Right hindlimb (tissue), 1 donor: ENCODE results near the gene NCK2.

Experiments
- DNase-seq: peaks from one replicate; pipeline ENCODE4 v3.0.0-alpha.2; 2018

The NCK2 gene

DNA sequence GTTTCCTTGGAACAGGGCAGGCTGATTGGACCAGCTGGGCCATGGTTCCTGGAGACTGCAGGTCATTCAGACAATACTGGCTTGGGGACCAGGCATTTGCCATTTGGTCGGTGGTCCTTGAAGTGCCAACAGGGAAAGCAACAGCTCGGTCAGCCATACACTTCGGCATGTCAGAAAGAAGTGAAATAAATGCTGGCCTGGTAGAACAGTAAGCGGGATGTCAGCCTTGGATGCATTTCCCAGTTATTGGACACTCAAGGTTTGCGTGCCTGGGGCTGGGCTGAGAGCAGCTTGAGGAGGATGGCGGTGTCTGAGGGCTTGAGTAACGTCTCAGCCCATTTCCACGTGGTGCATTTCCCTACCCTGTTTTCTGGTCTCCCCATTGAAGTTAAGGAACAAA is 75.4 kb downstream of the NCK2 start:
- no peak for DNase-seq

GRCh38 chr2:105820691-105821090 is 76.0 kb downstream of the NCK2 start:
- no peak for DNase-seq

DNA sequence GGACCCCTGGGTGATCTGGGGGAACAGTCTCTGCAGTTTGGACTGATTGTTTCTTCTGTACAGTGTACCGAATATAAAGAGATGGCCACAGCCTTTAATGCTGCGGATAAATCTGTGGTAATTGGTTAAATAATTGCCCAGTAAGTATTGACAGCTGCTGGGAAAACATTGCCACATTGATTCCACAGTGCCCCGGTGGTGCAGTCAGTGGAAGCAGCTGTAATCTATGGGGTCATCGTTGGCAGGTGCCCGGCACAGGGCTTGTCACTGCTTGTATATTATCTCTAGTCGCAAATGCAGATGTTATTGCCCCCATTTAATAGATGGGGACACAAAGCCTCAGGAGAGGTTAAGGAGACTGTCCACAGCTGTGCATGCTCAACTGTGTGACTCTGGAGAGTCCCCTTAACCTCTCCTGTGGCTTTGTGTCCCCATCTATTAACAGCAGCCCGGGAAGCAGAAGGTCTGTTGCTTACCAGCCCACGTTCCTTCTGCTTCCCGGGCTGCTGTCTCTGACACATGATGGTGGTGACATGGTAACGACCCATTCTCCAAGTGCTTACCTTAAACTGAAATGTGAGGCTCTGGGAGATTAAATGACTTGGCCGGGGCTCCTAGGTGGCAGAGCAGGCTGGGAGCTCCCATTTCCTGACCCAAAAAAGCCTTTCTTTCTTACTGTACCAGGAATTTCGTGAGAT is 76.9 kb downstream of the NCK2 start:
- no peak for DNase-seq

GRCh38 chr2:105822186-105822585 is 77.5 kb downstream of the NCK2 start:
- DNase-seq = no peak

DNA sequence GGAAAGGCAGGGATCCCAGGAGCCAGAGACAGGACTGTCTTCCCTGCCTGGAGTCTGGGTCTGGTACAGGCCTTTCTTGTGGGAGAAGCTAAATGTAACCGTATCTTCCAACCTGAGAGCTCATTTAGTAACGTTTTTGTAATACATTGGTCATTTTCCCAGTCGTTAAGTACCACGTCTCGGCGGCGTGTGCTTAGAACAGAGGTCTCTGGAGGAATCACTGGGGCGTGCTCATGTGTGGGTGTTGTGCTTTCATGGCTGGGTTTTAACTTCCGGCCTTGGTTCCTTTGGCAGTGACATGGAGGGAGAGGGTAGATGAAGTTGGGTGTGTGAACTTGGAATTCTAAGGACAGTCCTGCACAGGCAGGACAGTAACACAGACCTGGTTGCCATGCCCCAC is 79.7 kb downstream of the NCK2 start:
- no peak for DNase-seq

DNA sequence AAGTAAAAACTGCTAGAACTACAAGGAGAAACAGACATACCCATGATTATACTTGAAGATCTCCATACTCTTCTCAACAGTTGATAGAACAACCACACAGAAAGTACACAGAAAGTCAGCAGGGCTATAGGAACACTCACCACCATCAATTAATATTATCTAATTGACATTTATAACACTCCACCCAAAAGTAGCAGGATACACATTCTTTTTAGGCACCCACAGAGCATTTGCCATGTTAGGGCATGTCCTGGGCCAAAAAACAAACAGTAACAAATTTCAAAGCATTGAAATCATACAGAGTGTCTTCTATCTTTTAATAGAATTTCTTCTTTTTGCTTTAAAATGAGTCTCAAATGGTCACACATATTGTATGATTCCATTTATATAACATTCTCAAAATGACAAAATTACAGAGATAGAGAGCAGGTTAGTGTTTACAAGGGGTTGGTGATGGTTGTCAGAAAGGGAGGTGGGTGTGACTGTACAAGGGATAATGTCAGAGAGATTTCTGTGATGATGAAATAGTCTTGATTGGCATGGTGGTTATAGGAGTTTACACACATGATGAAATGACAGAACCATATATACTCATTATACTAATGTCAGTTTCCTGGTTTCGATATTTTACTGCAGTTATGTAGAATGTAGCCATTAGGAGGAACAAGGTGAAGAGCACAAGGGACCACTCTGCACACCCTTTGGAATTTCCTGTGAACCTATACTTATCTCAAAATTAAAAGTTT is 82.8 kb downstream of the NCK2 start:
- no peak for DNase-seq

DNA sequence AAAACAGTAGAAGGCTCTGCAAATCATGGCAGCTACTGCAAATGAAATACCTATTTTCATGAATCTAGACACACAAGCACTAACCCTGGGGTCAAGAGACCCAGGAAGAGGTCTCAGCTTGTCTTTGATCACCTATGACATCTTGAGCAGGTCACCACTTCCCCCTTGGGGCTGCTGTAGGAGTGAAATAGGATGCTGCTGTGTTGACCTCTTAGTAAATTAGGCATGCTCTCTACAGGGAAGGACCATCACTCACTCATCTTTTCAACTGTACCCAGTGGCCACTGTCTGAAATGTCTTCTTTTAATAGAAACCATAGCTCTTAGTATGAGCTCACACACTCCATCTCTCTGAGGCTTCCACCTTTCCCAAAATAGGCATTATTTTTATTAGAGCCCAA is 83.8 kb downstream of the NCK2 start:
- no peak for DNase-seq

GRCh38 chr2:105834931-105835330 is 90.2 kb downstream of the NCK2 start:
- DNase-seq = no peak

- DNase-seq = no peak
These were observed 91.6 kb downstream of the NCK2 start for GRCh38 chr2:105836341-105836740.

GRCh38 chr2:105836840-105837692 is 92.4 kb downstream of the NCK2 start:
- DNase-seq = no peak

- no peak for DNase-seq
These were observed 95.1 kb downstream of the NCK2 start for GRCh38 chr2:105839793-105840192.

- no peak for DNase-seq
These were observed 96.2 kb downstream of the NCK2 start for GRCh38 chr2:105840933-105841332.

GRCh38 chr2:105841551-105841950 is 96.8 kb downstream of the NCK2 start:
- DNase-seq = no peak

DNA sequence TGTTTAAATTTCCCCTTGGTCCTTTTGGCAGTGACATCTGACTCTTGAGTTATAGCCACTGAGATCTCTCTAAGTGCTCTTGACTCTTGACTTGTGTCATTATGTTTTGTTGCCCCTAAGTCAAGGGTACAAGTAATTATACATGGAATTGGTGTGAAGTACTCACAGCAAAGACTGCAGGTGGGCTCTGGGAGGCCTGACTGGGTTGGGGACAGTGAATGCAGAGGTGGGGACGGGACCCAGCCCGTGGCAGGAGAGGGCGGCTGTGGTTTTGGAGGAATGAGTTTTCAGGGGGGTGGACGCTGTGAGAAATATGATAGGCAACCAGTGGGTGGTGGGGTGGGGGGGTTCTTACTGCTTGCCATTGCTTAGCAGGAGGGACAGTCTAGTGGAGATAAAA is 97.8 kb downstream of the NCK2 start:
- DNase-seq = no peak

- no peak for DNase-seq
These were observed 99.0 kb downstream of the NCK2 start for GRCh38 chr2:105843476-105844374.

- DNase-seq = no peak
These were observed 101.3 kb downstream of the NCK2 start for GRCh38 chr2:105845976-105846375.

DNA sequence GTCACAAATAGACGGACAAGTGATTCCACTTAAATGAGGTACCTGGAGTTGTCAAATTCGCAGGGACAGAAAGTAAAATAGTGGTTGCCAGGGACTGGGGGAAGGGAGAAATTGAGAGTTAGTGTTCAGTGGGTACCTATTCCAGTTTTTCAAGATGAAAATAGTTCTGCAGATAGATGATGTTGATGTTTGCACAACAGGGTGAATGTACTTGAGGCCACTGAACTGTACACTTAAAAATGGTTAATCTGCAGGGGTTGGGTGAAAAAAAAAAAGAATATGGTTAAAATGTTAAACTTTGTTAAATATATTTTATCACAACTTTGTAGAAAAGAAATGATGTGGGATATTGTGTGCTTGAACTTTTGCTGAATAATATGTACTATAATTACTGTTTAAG is 102.3 kb downstream of the NCK2 start:
- DNase-seq = no peak

GRCh38 chr2:105848367-105848766 is 103.7 kb downstream of the NCK2 start:
- DNase-seq = no peak

DNA sequence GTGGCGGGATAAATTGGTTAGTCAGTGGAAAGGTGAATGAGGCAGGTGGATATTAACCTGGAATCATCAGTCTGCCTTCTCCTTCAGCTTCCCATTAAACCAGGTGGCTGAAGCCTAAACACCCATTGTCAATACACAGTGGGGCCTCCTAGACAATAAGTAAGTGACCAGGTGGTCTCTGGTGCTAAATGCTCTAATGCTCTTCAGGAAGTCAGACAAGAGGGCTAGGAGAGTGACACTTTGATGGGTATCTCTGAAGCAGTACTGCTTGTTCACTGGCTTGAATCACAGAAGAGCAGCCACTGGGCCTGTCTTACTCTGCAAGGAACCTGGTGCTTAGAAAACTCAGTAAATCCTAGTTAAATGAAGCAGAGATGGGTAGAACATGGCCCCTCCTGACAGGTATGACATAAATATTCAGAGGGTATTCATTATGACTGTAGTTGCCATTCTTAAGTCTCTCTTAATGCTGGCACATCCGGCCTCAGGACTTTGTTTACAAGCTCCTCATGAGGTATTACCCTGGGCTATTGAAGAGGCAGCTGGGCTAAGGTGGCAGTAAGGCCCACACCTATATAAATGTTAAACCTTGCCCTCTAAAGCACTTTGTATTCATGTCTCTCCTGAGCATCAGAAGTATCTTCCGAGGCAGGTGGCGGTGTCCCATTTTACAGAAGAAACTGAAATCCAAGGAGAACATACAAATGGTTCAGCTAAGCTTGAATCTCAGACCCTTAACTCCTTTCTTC is 104.9 kb downstream of the NCK2 start:
- no peak for DNase-seq

- DNase-seq = no peak
These were observed 107.4 kb downstream of the NCK2 start for GRCh38 chr2:105852066-105852465.

- DNase-seq = no peak
These were observed 108.8 kb downstream of the NCK2 start for GRCh38 chr2:105853354-105854088.
